HUDEP-2 (cell line): ENCODE measurements around the gene HTR3D.
"Not testable (repeated sequence)": the region's sequence is repeated elsewhere in the genome, so short reads cannot be mapped to it uniquely, and the experiment has no call there.

Experiments
- DNase-seq, 76 experiments: peaks; one replicate each; lab custom pipeline; 2025; ENCODE audit not compliant: unreplicated experiment in 76 of 76; lab: John Stamatoyannopoulos, UW

The HTR3D gene

GRCh38 chr3:184031187-184031792, at the start of gene HTR3D:
Gene HTR3D (plus strand): TSS chr3:184031742. CDS start chr3:184031742, 0 bp downstream.
- no peak for DNase-seq

GRCh38 chr3:183981990-183982644, 49.4 kb upstream of the HTR3D start:
- no peak for DNase-seq

GRCh38 chr3:183984127-183984740, 47.3 kb upstream of the HTR3D start:
- no peak for DNase-seq

GRCh38 chr3:183984749-183985729, 46.5 kb upstream of the HTR3D start:
- no peak for DNase-seq

GRCh38 chr3:183987000-183987600, 44.4 kb upstream of the HTR3D start:
- no peak for DNase-seq

GRCh38 chr3:183988216-183988790, 43.2 kb upstream of the HTR3D start:
- no peak for DNase-seq

- no peak for DNase-seq
These were observed 40.1 kb upstream of the HTR3D start for GRCh38 chr3:183991403-183991802.

GRCh38 chr3:184001761-184002160, 29.8 kb upstream of the HTR3D start:
- no peak for DNase-seq

- no peak for DNase-seq
These were observed 29.1 kb upstream of the HTR3D start for GRCh38 chr3:184002469-184002868.

GRCh38 chr3:184003187-184003967, 28.2 kb upstream of the HTR3D start:
- no peak for DNase-seq

- no peak for DNase-seq
These were observed 27.1 kb upstream of the HTR3D start for GRCh38 chr3:184004476-184004875.

GRCh38 chr3:184005941-184006507, 25.5 kb upstream of the HTR3D start:
- DNase-seq = peak in 72 of 76 experiments; percentile 6 to 80 (median 56)

- not testable (repeated sequence) for DNase-seq
These were observed 24.3 kb upstream of the HTR3D start for GRCh38 chr3:184007143-184007813.

- DNase-seq = no peak
These were observed 23.4 kb upstream of the HTR3D start for GRCh38 chr3:184008161-184008560.

- no peak for DNase-seq
These were observed 20.2 kb upstream of the HTR3D start for GRCh38 chr3:184011230-184011876.

- no peak for DNase-seq
These were observed 19.3 kb upstream of the HTR3D start for GRCh38 chr3:184011937-184012889.
